ENCODE data around the gene RAB43. TPM values are rescaled to one million over a fixed set of nuclear protein-coding genes. Genes with fewer than 3 reads are reported as not detected.

The RAB43 gene
- total RNA-seq, 1 donor, result 19.0 TPM

GRCh38 chr3:129040039-129040336 is 81.6 kb downstream of the RAB43 start:
- DNase-seq (ENCODE audit: low read depth), result no peak
- no peak overlapping the region for H3K4me3 ChIP-seq (ENCODE audit: low read depth, low read length)
- TF ChIP-seq CTCF (IDR thresholded peaks at IDR 0.05; ENCODE audit: insufficient read depth, low read depth, low read length), result no peak

- H3K4me3 ChIP-seq (ENCODE audit: low read depth, low read length), result no peak overlapping the region
- DNase-seq (ENCODE audit: low read depth), result no peak
- no peak for TF ChIP-seq CTCF (IDR thresholded peaks at IDR 0.05; ENCODE audit: insufficient read depth, low read depth, low read length)
Observed at GRCh38 chr3:129039271-129040038, 82.1 kb downstream of the RAB43 start.

GRCh38 chr3:129038121-129038855 is 83.3 kb downstream of the RAB43 start:
- no peak for TF ChIP-seq CTCF (IDR thresholded peaks at IDR 0.05; ENCODE audit: insufficient read depth, low read depth, low read length)
- no peak for DNase-seq (ENCODE audit: low read depth)
- H3K4me3 ChIP-seq (ENCODE audit: low read depth, low read length), result no peak overlapping the region

Other genes with a start within 250 kb of the RAB43 start
- gene ACAD9, start 242.2 kb downstream of the RAB43 start, total RNA-seq, result 35.8 and 41.6 TPM in 2 replicates
- gene CFAP92, start 127.7 kb downstream of the RAB43 start, total RNA-seq, result under 0.01 TPM in 1 of 2 replicates, not detected in the other
- gene EFCC1, start 120.5 kb downstream of the RAB43 start, total RNA-seq, result not detected in 2 replicates
- not detected in 2 replicates for gene GP9, start 61.0 kb downstream of the RAB43 start, total RNA-seq
- gene ISY1, start 39.3 kb upstream of the RAB43 start, total RNA-seq, result 27.4 and 32.4 TPM in 2 replicates
- 197 and 202 TPM in 2 replicates for gene CNBP, start 62.1 kb upstream of the RAB43 start, total RNA-seq
- 371 and 402 TPM in 2 replicates for gene COPG1, start 127.8 kb upstream of the RAB43 start, total RNA-seq
- 18.0 and 29.4 TPM in 2 replicates for gene HMCES, start 157.1 kb upstream of the RAB43 start, total RNA-seq